SK-N-SH (cell line): Measurements from ENCODE around the gene C16orf54. TPM values are rescaled to one million over a fixed set of nuclear protein-coding genes. Genes with fewer than 3 reads are reported as not detected.
"Not testable (repeated sequence)": the region's sequence is repeated elsewhere in the genome, so short reads cannot be mapped to it uniquely, and the experiment has no call there.

Source experiments
- CTCF ChIA-PET: fragments of 300-600, 350-600 bp; formaldehyde crosslinking; extraction: SDS; loops from one replicate; lab custom pipeline; 2021; lab: Yijun Ruan, JAX
- POLR2A ChIA-PET: fragments of 350-600 bp; sonication (Branson Sonifier 250); formaldehyde crosslinking; extraction: SDS; loops from one replicate; lab custom pipeline; 2020; ENCODE audit warnings: antibody characterized with exemption, inconsistent platforms; lab: Yijun Ruan, JAX
- DNase-seq: peaks from one replicate; pipeline ENCODE4 v3.0.0; 2012
- H2AFZ ChIP-seq: fragments of 200-600 bp; sonication (generic); 2 replicates; pipeline ENCODE4 v1.8.1; 2016; ENCODE audit warnings: antibody characterized with exemption, mild to moderate bottlenecking, low read depth
- H3F3A ChIP-seq: fragments of 200-600 bp; sonication (generic); replicated peaks from 2 replicates; pipeline ENCODE3; 2016; ENCODE audit warnings: antibody characterized with exemption, mild to moderate bottlenecking; ENCODE audit not compliant: insufficient read depth
- H3K27ac ChIP-seq, 2 experiments: fragments of 200-500 bp in 1 of 2; fragments of 200-600 bp in 1 of 2; sonication (Bioruptor generic) in 1 of 2; sonication (generic), shearing (Covaris generic) in 1 of 2; 2 replicates each; pipeline versions ENCODE4 v1.5.1 to v1.6.1; 2014 to 2016; ENCODE audit warnings: low read depth in 2 of 2, inconsistent platforms in 1 of 2, low read length in 1 of 2, mild to moderate bottlenecking in 1 of 2, mixed read lengths in 1 of 2
- H3K27me3 ChIP-seq: fragments of 200-600 bp; sonication (generic), shearing (Covaris generic); 2 replicates; pipeline ENCODE4 v1.6.1; 2016; ENCODE audit warnings: mixed run types; ENCODE audit not compliant: insufficient read depth
- H3K36me3 ChIP-seq, 2 experiments: fragments of 200-500 bp in 1 of 2; fragments of 200-600 bp in 1 of 2; sonication (Bioruptor generic) in 1 of 2; sonication (generic) in 1 of 2; replicated peaks in 1 of 2; 2 replicates each; pipeline versions ENCODE3 to v1.5.1; 2014 to 2016; ENCODE audit warnings: low read length in 1 of 2, mild to moderate bottlenecking in 1 of 2; ENCODE audit not compliant: insufficient read depth in 2 of 2, control insufficient read depth in 1 of 2
- H3K4me1 ChIP-seq, 2 experiments: fragments of 200-500 bp in 1 of 2; fragments of 200-600 bp in 1 of 2; sonication (Bioruptor generic) in 1 of 2; sonication (generic), shearing (Covaris generic) in 1 of 2; 2 replicates each; pipeline versions ENCODE4 v1.5.1 to v1.6.1; 2014 to 2016; ENCODE audit warnings: low read depth in 1 of 2, low read length in 1 of 2, mixed run types in 1 of 2; ENCODE audit not compliant: insufficient read depth in 2 of 2, control insufficient read depth in 1 of 2
- H3K4me2 ChIP-seq: fragments of 200-600 bp; sonication (generic), shearing (Covaris generic); 2 replicates; pipeline ENCODE4 v1.6.1; 2017; ENCODE audit warnings: mixed run types
- H3K4me3 ChIP-seq, 2 experiments: fragments of 200-500 bp in 1 of 2; fragments of 200-600 bp in 1 of 2; sonication (Bioruptor generic) in 1 of 2; sonication (generic), shearing (Covaris generic) in 1 of 2; 2 replicates each; pipeline versions ENCODE4 v1.5.1 to v1.8.1; 2014 to 2016; ENCODE audit warnings: low read depth in 2 of 2, inconsistent platforms in 1 of 2, low read length in 1 of 2, mild to moderate bottlenecking in 1 of 2, mixed read lengths in 1 of 2, moderate library complexity in 1 of 2
- H3K79me2 ChIP-seq: fragments of 200-600 bp; sonication (generic); 2 replicates; pipeline ENCODE4 v1.8.1; 2017; ENCODE audit warnings: mild to moderate bottlenecking; ENCODE audit not compliant: insufficient read depth
- H3K9ac ChIP-seq: fragments of 200-600 bp; sonication (generic); 2 replicates; pipeline ENCODE4 v1.6.1; 2017; ENCODE audit warnings: mixed run types
- H3K9me2 ChIP-seq: fragments of 200-600 bp; sonication (generic); 2 replicates; pipeline ENCODE4 v1.6.1; 2017; ENCODE audit warnings: mixed run types
- H3K9me3 ChIP-seq: fragments of 200-600 bp; sonication (generic); 2 replicates; pipeline ENCODE4 v1.6.1; 2017; ENCODE audit warnings: mixed run types, mild to moderate bottlenecking, moderate library complexity
- H4K20me1 ChIP-seq: fragments of 200-600 bp; sonication (generic); 2 replicates; pipeline ENCODE4 v1.6.1; 2017; ENCODE audit warnings: mild to moderate bottlenecking, mixed run types; ENCODE audit not compliant: insufficient read depth
- CHD2 ChIP-seq: fragments of 150-350 bp; IDR thresholded peaks from 2 replicates; pipeline ENCODE4 v1.6.1; 2018; ENCODE audit warnings: low read length; ENCODE audit not compliant: partially characterized antibody
- EP300 ChIP-seq, 2 experiments: IDR thresholded peaks; 2 replicates each; pipeline versions ENCODE4 v1.4.0 to v1.6.1; 2012; ENCODE audit warnings: borderline replicate concordance in 1 of 2, low read depth in 1 of 2, low read length in 1 of 2
- FOSL2 ChIP-seq: IDR thresholded peaks from 2 replicates; pipeline ENCODE4 v1.4.0; 2012; ENCODE audit warnings: low read depth, mild to moderate bottlenecking, moderate library complexity, borderline replicate concordance
- GATA2 ChIP-seq: sonication (generic); formaldehyde crosslinking; IDR thresholded peaks from 2 replicates; pipeline ENCODE4 v1.5.0; 2020; ENCODE audit warnings: mild to moderate bottlenecking, missing genetic modification reagents
- MEF2A ChIP-seq: IDR thresholded peaks from 2 replicates; pipeline ENCODE4 v1.4.0; 2012; ENCODE audit warnings: low read depth, borderline replicate concordance
- NRF1 ChIP-seq: IDR thresholded peaks from 2 replicates; pipeline ENCODE4 v1.6.1; 2012; ENCODE audit warnings: low read depth, mild to moderate bottlenecking, low read length
- POLR2AphosphoS5 ChIP-seq: IDR thresholded peaks from 2 replicates; pipeline ENCODE4 v1.6.1; 2012; ENCODE audit warnings: low read depth, low read length
- RCOR1 ChIP-seq: fragments of 150-350 bp; IDR thresholded peaks from 2 replicates; pipeline ENCODE4 v1.6.1; 2017; ENCODE audit warnings: antibody characterized with exemption, low read length
- RXRA ChIP-seq: IDR thresholded peaks from 2 replicates; pipeline ENCODE4 v1.4.0; 2012; ENCODE audit warnings: low read depth, mild to moderate bottlenecking, borderline replicate concordance
- SIN3A ChIP-seq: IDR thresholded peaks from 2 replicates; pipeline ENCODE4 v1.6.1; 2012; ENCODE audit warnings: low read depth, mild to moderate bottlenecking, low read length, moderate library complexity, borderline replicate concordance
- WGBS: methylation state at CpG from one replicate; pipeline ENCODE4 v1.1.6; 2017; ENCODE audit warnings: low lambda C conversion rate; 5-methylcytosine and 5-hydroxymethylcytosine counted together
- polyA plus RNA-seq, 3 experiments: library from polyadenylated mRNA; depleted of rRNA; stranded (reverse); fragments of >200 nt; gene quantifications; 2 replicates each; pipeline ENCODE4 v1.2.3, GENCODE V29; 2012
- TF ChIP-seq, protein P1 (sequence below): fragments of 150-350 bp; IDR thresholded peaks from 2 replicates; pipeline ENCODE4 v1.6.1; 2017; ENCODE audit warnings: antibody characterized with exemption, low read length, low read depth, borderline replicate concordance
- TF ChIP-seq, protein P2 (sequence below): fragments of 200-600 bp; sonication (generic); IDR thresholded peaks from 2 replicates; pipeline ENCODE4 v1.6.1; 2017; ENCODE audit warnings: antibody characterized with exemption, mild to moderate bottlenecking, moderate library complexity

C16orf54 gene
- polyA plus RNA-seq, 1 of the 3 experiments (the other 2 are of a cell fraction) = not detected

DNA sequence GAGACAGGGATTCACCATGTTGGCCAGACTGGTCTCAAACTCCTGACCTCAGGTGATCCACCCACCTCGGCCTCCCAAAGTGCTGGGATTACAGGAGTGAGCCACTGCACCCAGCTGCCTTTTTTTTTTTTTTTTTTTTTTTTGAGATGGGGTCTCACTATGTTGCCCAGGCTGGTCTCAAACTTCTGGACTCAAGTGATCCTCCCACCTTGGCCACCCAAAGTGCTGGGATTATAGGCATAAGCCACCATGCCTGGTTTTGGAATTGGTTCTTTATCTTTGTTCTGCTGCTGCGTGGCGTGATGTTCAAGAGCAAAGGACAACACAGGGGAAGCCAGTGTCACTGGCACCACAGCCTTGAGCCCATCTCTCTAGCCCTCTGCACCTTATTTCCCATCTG, 50.1 kb downstream of the C16orf54 start:
- WGBS = 90% methylated on average over 3 of the region's 3 CpGs
- H3K9me2 ChIP-seq, H3K27me3 ChIP-seq, H3K9ac ChIP-seq, H3K4me2 ChIP-seq, H3K9me3 ChIP-seq, POLR2A ChIA-PET, DNase-seq, CTCF ChIA-PET, H3K36me3 ChIP-seq, H3F3A ChIP-seq, H4K20me1 ChIP-seq, H3K4me3 ChIP-seq, H3K4me1 ChIP-seq, H3K27ac ChIP-seq, H2AFZ ChIP-seq, H3K79me2 ChIP-seq: not testable (repeated sequence)

DNA sequence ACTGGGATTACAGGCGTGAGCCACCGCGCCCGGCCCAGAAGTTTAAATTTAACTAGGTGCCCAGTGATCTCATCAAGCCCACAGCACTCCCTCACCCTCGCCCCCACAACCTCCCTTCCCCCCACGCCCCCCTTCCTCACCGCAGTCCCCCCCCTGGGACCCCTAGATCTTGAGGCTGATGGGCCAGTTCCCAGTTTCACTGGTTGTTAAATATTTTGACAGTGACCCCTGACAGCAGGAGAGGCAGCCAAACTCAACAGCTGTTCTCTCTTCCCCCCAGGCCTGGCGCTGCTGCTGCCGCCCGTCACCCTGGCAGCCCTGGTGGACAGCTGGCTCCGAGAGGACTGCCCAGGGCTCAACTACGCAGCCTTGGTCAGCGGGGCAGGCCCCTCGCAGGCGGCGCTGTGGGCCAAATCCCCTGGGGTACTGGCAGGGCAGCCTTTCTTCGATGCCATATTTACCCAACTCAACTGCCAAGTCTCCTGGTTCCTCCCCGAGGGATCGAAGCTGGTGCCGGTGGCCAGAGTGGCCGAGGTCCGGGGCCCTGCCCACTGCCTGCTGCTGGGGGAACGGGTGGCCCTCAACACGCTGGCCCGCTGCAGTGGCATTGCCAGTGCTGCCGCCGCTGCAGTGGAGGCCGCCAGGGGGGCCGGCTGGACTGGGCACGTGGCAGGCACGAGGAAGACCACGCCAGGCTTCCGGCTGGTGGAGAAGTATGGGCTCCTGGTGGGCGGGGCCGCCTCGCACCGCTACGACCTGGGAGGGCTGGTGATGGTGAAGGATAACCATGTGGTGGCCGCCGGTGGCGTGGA, 51.2 kb downstream of the C16orf54 start:
- TF ChIP-seq CHD2 = no peak
- no peak for TF ChIP-seq MEF2A
- no peak for TF ChIP-seq NRF1
- TF ChIP-seq GATA2 (CRISPR knock-in tag) = no peak
- TF ChIP-seq SIN3A = no peak
- TF ChIP-seq, protein P1, sequence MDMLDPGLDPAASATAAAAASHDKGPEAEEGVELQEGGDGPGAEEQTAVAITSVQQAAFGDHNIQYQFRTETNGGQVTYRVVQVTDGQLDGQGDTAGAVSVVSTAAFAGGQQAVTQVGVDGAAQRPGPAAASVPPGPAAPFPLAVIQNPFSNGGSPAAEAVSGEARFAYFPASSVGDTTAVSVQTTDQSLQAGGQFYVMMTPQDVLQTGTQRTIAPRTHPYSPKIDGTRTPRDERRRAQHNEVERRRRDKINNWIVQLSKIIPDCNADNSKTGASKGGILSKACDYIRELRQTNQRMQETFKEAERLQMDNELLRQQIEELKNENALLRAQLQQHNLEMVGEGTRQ = no peak
- TF ChIP-seq EP300 (IDR thresholded peaks at IDR 0.05; ENCODE audit: borderline replicate concordance in 1 of 2, low read depth in 1 of 2, low read length in 1 of 2) = no peak
- TF ChIP-seq POLR2AphosphoS5 = no peak
- TF ChIP-seq RCOR1 = no peak
- TF ChIP-seq, protein P2, sequence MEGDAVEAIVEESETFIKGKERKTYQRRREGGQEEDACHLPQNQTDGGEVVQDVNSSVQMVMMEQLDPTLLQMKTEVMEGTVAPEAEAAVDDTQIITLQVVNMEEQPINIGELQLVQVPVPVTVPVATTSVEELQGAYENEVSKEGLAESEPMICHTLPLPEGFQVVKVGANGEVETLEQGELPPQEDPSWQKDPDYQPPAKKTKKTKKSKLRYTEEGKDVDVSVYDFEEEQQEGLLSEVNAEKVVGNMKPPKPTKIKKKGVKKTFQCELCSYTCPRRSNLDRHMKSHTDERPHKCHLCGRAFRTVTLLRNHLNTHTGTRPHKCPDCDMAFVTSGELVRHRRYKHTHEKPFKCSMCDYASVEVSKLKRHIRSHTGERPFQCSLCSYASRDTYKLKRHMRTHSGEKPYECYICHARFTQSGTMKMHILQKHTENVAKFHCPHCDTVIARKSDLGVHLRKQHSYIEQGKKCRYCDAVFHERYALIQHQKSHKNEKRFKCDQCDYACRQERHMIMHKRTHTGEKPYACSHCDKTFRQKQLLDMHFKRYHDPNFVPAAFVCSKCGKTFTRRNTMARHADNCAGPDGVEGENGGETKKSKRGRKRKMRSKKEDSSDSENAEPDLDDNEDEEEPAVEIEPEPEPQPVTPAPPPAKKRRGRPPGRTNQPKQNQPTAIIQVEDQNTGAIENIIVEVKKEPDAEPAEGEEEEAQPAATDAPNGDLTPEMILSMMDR = no peak
- TF ChIP-seq FOSL2 = no peak
- no peak for TF ChIP-seq RXRA
- H2AFZ ChIP-seq = no peak overlapping the region
- POLR2A ChIA-PET = no interaction called here
- no peaks in the 10 kb centered on the region for H3K9me2 ChIP-seq
- no peaks in the 10 kb centered on the region; a peak in 1 of 4 replicates for H3K4me1 ChIP-seq
- H4K20me1 ChIP-seq = no peaks in the 10 kb centered on the region
- DNase-seq = peak; percentile 53
- H3K9ac ChIP-seq = no peak overlapping the region
- H3K27ac ChIP-seq = no peak overlapping the region
- H3K27me3 ChIP-seq = no peaks in the 10 kb centered on the region
- no peaks in the 10 kb centered on the region for H3K79me2 ChIP-seq
- H3F3A ChIP-seq = no peaks in the 10 kb centered on the region
- H3K4me2 ChIP-seq = no peak overlapping the region
- no peak overlapping the region for H3K4me3 ChIP-seq
- no peaks in the 10 kb centered on the region for H3K36me3 ChIP-seq
- CTCF ChIA-PET = no interaction called here
- no peaks in the 10 kb centered on the region for H3K9me3 ChIP-seq
- WGBS = 84% methylated on average over 18 of the region's 41 CpGs

DNA sequence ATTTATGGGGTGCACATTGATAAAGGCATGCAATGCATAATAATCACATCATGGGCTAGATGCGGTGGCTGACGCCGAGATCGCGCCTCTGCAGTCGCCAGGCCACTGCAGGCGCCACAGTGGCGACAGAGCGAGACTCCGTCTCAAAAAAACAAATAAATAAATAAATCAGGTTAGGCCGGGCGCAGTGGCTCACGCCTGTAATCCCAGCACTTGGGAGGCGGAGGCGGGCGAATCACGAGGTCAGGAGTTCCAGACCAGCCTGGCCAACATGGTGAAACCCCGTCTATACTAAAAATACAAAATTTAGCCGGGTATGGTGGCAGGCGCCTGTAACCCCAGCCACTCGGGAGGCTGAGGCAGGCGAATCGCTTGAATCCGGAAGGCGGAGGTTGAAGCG, 53.2 kb downstream of the C16orf54 start:
- H3K36me3 ChIP-seq, H3K9me2 ChIP-seq, H3K4me1 ChIP-seq, H4K20me1 ChIP-seq, DNase-seq, POLR2A ChIA-PET, H3K4me2 ChIP-seq, H3K27me3 ChIP-seq, H3K9me3 ChIP-seq, H3K79me2 ChIP-seq, H3F3A ChIP-seq, H3K4me3 ChIP-seq, H3K9ac ChIP-seq, H2AFZ ChIP-seq, H3K27ac ChIP-seq: not testable (repeated sequence)
- CTCF ChIA-PET = interaction anchor here (1.4 to 1.5 kb wide), 2 partner anchors 8 to 98 kb away, joined by 3 to 6 read pairs; partner anchors contain the start of gene KIF22
- whole genome bisulfite sequencing = 97% methylated on average over 26 of the region's 26 CpGs
